ENCODE data around the gene RASSF9. TPM values are rescaled to one million over a fixed set of nuclear protein-coding genes. Genes with fewer than 3 reads are reported as not detected.

The RASSF9 gene
- total RNA-seq, 6 experiments from 2014 or later: 0.31 to 0.77 (median 0.60) TPM

DNA sequence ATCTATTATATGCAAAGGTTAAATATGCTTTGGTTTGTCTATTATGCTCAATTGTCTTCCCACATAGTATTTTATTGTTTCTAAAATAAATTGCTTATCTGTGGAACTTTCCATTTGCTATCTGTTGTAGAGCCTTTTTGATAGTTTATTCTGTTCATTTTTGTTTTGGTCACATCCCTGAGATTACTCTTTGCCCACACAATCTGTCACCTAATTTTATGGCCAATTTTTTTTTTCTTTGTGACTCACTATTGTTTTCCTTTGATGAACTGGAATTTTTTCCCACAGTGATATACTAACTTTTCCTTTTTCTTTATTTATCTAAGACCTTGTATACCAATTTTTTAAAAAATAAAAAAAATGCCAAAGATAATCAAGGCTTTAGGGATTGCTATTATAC is 61.1 kb downstream of the RASSF9 start:
- no peaks in the 10 kb centered on the region for H3K27me3 ChIP-seq
- H3K36me3 ChIP-seq: no peaks in the 10 kb centered on the region
- H3K4me3 ChIP-seq: no peak overlapping the region
- intact Hi-C loops (cut with DNase I): no loop called here
- DNase-seq (no peak), ATAC-seq (no peak)
- no peak for TF ChIP-seq POLR2A (IDR thresholded peaks at IDR 0.05)
- TF ChIP-seq, protein P1, sequence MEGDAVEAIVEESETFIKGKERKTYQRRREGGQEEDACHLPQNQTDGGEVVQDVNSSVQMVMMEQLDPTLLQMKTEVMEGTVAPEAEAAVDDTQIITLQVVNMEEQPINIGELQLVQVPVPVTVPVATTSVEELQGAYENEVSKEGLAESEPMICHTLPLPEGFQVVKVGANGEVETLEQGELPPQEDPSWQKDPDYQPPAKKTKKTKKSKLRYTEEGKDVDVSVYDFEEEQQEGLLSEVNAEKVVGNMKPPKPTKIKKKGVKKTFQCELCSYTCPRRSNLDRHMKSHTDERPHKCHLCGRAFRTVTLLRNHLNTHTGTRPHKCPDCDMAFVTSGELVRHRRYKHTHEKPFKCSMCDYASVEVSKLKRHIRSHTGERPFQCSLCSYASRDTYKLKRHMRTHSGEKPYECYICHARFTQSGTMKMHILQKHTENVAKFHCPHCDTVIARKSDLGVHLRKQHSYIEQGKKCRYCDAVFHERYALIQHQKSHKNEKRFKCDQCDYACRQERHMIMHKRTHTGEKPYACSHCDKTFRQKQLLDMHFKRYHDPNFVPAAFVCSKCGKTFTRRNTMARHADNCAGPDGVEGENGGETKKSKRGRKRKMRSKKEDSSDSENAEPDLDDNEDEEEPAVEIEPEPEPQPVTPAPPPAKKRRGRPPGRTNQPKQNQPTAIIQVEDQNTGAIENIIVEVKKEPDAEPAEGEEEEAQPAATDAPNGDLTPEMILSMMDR (IDR thresholded peaks at IDR 0.05): no peak
- H3K27ac ChIP-seq: no peak overlapping the region
- H3K9me3 ChIP-seq: no peaks in the 10 kb centered on the region
- no peaks in the 10 kb centered on the region for H3K4me1 ChIP-seq

DNA sequence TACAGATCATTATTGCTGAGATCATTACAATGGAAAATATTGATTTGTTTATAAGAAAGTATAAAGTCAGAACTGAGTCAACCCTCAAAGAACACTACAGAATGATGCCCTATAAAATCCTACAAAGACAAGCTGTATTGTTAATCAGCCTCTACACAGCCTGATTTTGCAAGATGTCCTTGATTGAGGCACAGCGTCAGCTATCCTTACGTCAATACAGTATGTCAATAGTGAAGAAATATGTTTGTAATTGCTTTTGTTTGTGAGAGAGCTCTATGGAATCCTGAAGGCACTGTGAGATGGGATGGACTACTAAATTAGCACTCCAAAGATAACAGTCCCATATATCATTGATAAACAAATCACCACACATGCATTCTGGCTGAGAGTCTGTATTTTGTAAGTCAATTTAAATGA is 70.7 kb downstream of the RASSF9 start:
- Histone ChIP-seq H3K27me3 (no peaks in the 10 kb centered on the region), H3K27ac (no peak overlapping the region), H3K4me3 (no peak overlapping the region), H3K4me1 (no peaks in the 10 kb centered on the region), H3K9me3 (no peaks in the 10 kb centered on the region), H3K36me3 (no peaks in the 10 kb centered on the region)
- DNase-seq: no peak
- 26% methylated on average over 2 of the region's 2 CpGs for WGBS (ENCODE audit: insufficient coverage, low coverage, low lambda C conversion rate, missing lambda C conversion rate)
- TF ChIP-seq POLR2A (IDR thresholded peaks at IDR 0.05): no peak
- TF ChIP-seq, protein P1 (IDR thresholded peaks at IDR 0.05): no peak
- intact Hi-C loops (cut with DNase I): no loop called here
- no peak for ATAC-seq

DNA sequence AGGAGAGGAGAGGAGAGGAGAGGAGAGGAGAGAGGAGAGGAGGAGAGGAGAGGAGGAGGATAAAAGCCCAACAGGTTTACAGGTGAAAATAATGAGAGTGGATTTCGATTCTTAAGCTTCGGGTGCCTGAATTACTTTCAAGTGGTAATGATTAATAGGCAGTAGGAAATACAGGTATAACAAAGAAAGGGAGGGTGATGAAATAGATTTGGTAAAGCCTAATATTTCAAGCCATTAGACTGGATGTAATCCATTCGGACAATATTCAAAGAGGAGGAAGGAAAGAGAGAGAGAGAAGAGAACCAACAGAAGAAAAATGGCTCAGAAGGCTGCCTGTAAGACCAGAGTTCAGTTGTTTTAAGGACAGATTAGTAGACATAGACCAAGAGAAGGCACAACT is 76.6 kb downstream of the RASSF9 start:
- intact Hi-C loops (cut with DNase I): no loop called here
- H3K4me1 ChIP-seq: no peaks in the 10 kb centered on the region
- H3K36me3 ChIP-seq: no peaks in the 10 kb centered on the region
- H3K4me3 ChIP-seq: no peak overlapping the region
- no peak overlapping the region for H3K27ac ChIP-seq
- TF ChIP-seq POLR2A (IDR thresholded peaks at IDR 0.05): no peak
- TF ChIP-seq, protein P1 (IDR thresholded peaks at IDR 0.05): no peak
- H3K27me3 ChIP-seq: no peaks in the 10 kb centered on the region
- ATAC-seq (no peak), DNase-seq (no peak)
- WGBS (ENCODE audit: insufficient coverage, low coverage, low lambda C conversion rate, missing lambda C conversion rate): 67% methylated on average over 3 of the region's 3 CpGs
- no peaks in the 10 kb centered on the region for H3K9me3 ChIP-seq

DNA sequence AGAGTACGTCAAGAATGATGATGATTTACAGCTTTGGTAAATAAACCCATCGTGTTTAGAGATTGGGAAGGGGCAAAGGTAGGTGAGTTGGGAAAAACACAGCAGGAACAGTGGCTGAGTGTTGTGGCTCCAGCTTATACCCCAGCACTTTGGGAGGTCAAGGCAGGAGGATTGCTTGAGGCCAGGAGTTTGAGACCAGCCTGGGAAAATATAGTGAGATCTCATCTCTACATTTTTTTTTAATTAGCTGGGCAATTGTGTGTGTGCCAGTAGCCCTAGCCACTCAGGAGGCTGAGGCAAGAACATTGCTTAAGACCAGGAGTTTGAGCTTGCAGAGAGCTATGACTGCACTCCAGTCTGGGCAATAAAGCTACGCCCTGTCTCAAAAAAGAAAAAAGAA is 77.1 kb downstream of the RASSF9 start:
- H3K4me3 ChIP-seq: no peak overlapping the region
- 27% methylated on average over 2 of the region's 3 CpGs for WGBS (ENCODE audit: insufficient coverage, low coverage, low lambda C conversion rate, missing lambda C conversion rate)
- intact Hi-C loops (cut with DNase I): no loop called here
- H3K36me3 ChIP-seq: no peaks in the 10 kb centered on the region
- H3K4me1 ChIP-seq: no peaks in the 10 kb centered on the region
- H3K27ac ChIP-seq: no peak overlapping the region
- H3K9me3 ChIP-seq: no peaks in the 10 kb centered on the region
- no peak for ATAC-seq
- no peaks in the 10 kb centered on the region for H3K27me3 ChIP-seq
- TF ChIP-seq, protein P1 (IDR thresholded peaks at IDR 0.05): no peak
- TF ChIP-seq POLR2A (IDR thresholded peaks at IDR 0.05): no peak
- no peak for DNase-seq

DNA sequence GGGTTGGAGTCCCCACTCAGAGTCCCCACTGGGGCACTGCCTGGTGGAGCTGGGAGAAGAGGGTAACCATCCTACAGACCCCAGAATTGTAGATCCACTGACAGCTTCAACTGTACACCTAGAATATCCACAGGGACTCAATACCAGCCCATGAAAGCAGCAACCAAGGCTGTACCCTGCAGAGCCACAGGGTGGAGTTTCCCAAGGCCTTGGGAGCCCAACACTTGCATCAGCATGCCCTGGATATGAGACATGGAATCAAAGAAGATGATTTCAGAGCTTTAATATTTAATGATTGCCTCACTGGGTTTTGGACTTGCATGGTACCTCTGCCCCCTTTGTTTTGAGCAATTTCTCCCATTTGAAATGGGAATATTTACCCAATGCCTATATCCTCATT is 80.4 kb downstream of the RASSF9 start:
- H3K27ac ChIP-seq: no peak overlapping the region
- no peaks in the 10 kb centered on the region for H3K4me1 ChIP-seq
- H3K36me3 ChIP-seq: no peaks in the 10 kb centered on the region
- TF ChIP-seq POLR2A (IDR thresholded peaks at IDR 0.05): no peak
- TF ChIP-seq, protein P1 (IDR thresholded peaks at IDR 0.05): no peak
- no peaks in the 10 kb centered on the region for H3K27me3 ChIP-seq
- intact Hi-C loops (cut with DNase I): no loop called here
- H3K4me3 ChIP-seq: no peak overlapping the region
- no peak for DNase-seq
- H3K9me3 ChIP-seq: no peaks in the 10 kb centered on the region
- ATAC-seq: no peak

Data from right lobe of liver (tissue), 6 donors.